GM21367 (cell line): ENCODE data around the gene PAX8.

Source experiments
- ATAC-seq: cut with Tn5 transposase; IDR thresholded peaks from one replicate; pipeline ENCODE4 v1.9.1; 2021; ENCODE audit not compliant: unreplicated experiment

PAX8 gene

DNA sequence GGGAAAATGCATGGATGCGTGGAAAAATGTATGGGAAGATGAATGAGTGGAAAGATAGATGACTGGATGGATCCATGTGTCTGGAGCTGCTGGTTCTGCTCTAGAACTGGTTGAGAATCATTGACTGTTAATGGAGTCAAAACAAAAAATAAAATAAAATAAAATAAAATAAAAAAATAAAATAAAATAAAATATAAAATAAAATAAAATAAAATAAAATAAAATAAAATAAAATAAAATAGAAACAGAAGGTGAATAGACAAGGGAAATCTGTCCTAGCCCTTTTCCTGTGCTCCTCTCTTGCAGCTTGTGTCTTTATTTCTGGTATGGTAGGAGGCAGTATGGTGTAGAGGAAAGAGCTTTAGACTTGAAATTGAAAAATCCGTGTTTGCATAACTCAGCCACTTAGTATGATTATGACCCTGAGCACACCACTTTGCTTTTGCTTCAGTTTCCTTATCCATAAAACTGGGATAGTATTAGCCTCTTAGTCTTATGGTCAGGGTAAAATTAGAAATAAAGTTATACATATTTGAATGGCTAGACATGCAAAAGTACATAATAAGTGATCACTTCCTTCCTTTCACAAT lies 54.0 kb downstream of the PAX8 start:
- no peak for ATAC-seq

DNA sequence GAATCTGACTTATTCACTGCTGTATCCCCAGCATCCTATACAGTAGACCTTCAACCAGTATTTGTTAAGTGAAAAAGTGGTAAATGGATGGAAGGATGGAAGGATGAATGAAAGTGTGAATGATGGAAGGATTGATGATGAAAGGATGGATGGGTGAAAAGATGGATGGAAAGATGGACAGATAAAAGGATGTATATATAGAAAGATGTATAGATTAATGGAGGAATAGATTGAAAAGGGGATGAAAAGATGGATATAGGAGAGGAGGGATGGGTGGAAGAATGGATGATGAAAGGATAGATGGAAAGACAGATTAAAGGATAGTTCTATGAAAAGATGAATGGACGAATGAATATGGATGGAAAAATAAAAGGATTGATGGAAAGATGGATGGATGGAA lies 54.9 kb downstream of the PAX8 start:
- ATAC-seq = no peak

DNA sequence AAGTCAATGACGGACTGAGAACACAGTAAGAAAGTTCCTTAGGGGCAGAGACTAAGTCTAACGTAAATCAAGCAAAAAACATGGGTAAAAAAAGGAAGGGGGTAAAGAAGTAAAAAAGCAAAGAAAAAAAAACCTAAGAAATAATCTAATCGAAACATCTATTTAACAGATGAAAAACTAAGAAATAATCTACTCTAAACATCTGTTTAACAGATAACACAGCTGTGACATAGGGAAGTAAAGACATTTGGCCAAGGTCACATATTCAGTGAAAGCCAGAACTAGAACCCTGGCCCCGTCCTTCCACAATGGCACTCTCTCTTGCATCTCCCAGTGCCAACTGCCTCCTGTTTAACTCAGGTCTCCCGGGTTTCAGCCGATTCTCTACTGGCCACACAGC lies 56.9 kb downstream of the PAX8 start:
- ATAC-seq = no peak

DNA sequence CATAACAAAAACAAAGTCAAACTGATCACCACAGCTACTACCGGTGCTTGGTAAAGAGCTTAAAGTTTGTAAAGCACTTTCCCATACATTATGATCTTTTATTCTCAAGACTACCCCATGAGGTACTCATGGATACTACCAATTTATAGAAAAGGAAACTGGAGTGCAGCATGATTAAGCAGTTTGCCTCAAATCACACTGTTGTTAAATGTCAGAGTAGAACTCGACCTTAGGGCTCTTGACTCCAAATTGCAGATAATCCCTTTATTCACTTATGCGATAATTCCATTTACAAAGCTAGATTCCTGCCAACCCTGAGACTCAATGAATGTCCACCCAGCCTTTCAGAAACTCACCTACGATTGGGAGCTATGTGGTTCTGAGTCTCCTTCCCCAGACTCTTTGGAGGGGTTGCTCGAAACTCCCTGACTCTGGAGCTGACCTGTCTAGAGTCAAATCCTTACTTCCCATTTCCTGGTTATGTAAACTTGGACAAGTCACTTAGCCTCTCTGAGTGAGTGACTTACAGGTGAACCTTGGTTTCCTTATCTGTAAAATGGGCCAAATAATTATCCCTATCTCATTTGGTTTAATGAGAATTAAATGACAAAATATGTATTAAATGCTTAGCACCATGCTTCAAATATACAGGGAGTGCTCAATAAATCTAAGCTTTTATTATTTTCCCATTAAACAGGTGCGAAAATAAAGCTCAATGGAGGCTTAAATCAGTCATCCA lies 57.6 kb downstream of the PAX8 start:
- no peak for ATAC-seq

DNA sequence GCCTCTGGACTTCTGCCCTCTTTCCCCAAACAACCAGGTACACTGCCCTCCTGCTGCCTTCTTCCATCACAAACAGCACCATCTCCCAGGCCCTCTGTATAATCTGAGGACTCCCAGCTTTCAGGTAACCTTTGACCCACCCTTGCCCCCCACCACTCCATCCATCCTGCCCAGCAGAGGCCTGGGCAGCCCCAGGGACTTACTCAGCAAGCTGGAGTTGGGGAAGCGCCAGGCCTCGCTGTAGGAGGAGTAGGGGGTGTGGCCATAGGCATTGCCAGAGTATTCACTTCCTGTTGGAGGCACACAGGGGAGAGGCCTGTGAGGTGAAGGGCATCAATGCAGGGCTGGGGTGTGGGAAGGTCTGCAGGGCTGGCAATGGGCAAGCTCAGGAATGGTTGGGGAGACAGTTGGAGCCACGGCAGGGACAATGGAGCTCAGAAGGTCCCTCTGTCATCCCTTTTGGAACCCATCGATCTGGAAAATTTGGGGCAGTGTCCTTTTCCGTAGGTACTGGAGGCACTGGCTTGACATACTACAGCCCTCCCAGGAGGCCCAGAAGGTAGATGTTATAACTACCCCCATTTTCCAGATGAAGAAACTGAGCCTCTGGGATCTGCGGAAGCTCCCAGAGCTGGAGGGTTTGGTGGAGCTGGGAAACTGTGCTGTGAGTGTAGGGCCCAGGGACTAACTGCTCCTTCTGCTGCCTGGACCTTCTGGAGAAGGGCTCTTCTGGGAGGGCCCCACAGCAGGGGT lies 58.7 kb downstream of the PAX8 start:
- no peak for ATAC-seq

DNA sequence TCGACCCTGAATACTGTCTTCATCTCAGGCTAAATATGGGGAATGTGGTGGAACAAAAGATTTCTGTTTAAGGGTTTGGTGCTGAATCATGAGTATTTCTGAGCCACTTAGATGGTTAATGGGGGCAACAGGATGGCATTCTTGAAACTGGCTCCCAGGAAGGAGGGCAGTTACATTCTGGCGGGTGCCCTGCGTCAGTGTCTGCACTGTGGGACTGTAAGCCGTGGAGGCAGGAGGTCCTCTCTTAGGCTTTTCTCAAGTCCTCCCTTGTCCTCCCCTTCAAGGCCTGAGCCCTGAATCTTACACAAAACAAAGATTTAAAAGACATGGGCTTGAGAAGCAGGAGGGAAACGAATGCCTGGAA lies 59.2 kb downstream of the PAX8 start:
- ATAC-seq = no peak

DNA sequence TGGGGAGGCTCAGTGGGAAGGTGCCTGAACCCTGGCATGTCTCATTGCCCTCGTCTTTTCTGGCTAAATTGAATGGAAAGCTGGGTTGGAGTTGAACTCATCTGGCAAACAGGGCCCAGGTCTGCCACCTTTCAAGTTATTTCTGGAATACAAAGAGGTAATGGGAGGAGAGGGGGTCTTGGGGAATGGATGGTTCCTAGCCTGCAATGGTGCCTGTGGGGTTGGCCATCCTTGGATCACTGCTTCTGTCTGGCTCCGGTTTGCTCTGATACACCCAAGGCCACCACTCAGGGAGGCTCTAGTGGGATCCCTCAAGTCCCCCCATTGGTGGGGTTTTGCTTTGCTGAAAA lies 59.7 kb downstream of the PAX8 start:
- ATAC-seq = no peak

DNA sequence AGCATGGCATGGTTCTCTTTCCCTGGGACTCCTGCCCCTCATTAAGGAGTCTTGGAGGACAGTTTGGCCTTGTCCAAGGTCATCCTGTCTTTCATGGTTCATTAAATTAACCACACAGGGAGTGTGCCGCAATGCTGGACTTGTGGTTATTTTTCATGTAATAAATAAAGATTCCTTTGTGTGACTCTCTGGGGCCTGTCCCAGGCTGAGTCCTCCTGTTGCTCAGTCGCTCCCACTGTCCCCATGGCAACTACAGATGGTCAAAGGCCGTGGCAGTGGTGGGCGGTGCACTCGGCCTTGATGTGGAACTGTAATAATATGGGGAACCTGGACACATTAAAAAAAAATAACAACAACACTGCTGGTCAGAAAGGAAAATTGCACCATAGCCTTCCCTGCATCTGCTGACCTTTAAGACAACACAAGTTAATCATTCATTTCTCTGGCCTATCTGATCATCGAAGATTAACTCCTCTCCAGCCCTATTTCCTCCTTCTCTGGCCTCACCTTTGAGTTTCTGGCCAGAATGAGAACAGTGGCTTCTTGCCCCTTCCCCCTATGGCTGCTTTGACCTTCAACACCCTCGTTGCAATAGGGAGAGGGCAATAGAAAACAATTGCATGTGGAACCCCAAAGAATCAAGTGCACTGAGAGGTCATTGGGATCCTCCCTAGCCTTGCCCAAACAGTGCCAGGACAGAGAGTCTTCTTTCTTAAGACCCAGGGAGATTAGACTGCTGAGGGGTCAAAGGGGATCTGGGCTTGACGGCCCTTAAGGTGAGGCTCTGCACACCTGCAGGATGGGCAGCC lies 60.2 kb downstream of the PAX8 start:
- no peak for ATAC-seq

DNA sequence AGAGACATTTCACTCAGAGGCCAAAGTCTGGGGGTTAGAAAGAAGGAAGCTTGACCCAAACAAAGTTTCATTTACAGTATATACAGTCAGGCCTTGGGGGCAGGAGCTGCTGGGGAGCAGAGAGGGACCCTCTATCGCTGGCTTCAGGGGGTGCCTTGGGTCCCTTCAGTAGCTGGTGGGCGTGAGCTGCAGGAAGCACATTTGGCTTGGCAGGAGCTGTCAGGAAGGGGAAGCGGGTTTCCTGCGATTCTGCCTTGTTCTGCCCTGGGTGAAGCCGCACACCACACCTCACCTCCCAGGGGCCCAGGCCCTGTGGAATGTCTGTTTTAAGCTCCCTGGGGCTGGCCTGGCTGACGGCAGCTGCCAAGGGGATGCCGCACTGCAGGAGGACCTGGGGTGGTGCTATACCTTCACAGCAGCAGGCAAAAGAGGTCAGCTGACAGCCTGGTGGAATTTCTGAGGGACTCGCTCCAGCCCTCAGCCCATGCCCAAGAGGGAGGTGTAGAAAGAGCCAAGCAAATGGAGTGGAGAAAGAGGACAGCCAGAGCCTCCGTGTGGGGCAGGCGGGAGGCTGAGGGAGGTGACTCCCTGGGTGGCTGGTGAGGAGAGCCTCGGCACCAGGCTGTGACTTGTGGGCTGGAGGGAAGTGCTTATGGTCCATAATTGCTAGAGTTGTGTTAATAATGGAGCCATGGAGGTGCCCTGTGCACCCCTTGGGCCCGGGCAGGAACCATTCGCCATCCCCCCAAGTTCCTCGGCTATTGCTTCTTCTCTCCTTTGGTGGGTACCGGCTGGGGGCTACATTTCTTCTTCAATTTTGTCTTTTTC lies 61.1 kb downstream of the PAX8 start:
- no peak for ATAC-seq

DNA sequence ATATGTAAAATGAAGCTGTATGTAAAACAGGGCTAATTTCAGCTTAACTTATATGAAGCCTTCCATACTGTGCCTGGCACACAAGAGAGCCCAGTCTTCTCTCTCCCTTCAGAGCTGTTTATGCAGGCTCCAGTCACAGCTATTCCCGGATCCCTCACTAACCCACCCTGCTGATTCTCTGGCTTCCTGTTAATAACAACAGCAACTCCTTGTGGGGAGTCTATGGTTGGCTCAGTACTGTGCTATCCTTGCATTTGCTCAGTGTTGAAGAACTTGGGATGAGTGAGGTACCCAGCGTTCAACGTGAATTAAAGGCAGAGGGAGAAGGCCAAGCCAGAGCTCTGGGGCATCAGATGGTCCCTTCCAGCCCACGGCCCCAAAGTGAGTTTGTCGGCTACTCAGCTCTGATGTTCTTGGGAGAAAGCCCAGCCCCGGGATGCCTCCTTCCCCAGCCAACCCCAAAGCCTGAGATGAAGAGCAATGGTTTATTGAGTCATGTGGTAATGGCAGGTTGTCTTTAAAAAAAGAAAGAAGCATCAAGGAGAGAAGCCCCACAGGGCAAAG lies 61.7 kb downstream of the PAX8 start:
- no peak for ATAC-seq

DNA sequence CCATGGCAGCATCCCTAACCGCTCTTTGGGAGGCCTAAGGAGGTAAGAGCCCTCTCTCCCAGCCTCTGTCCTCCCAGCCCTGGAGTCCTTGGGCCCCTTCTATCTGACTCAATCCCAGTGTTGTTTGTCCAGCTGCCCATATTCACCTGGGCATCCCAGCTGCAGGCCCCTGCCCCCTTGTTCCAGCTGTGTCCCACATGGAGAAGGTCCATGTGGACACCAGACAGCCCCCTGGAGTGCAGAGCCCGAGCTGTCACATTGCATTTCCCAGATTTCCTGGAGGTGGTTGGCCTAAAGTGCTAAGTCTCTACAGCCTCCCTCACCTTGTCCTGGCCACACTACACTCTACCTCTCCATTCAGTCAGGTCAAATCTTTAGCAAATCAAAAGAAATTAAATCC lies 62.4 kb downstream of the PAX8 start:
- no peak for ATAC-seq

DNA sequence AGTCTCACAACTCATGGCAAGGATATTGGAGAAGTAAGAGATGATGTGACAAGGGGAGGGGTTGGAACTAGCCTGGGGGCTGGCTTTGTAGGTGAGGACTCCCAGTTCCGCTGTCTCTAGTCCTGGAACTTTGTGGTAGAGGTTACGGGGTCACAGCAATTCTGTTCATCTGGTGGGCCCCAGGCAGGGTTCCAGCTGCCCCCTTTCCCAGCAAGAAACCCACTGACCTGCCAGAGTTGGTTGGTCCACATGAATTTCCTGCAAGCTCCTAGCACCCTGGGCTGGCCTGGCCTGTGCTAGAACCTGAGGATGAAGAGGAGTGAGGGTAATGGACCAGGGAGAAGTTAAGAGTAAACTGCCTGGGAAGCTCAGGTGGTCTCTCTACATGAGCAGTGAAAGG lies 63.7 kb downstream of the PAX8 start:
- no peak for ATAC-seq

DNA sequence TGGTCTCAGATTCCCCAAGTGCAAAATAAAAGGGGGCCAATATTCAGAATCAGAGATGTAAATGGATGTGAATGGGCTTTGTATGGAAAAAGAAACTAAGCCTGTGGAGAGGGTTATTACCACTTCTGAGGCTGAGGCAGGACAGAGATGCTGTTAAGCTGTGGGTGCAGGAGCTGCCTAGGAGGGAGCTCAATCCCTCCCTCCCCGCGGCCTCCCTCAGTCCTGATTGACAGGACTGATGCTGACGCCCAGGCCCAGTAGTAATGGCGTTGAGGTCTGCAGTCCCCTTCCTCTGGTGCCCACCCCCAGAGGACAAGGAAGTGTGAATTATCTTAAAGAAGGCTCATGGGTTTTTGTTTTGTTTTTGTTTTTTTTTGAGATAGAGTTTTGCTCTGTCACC lies 64.6 kb downstream of the PAX8 start:
- ATAC-seq = no peak

DNA sequence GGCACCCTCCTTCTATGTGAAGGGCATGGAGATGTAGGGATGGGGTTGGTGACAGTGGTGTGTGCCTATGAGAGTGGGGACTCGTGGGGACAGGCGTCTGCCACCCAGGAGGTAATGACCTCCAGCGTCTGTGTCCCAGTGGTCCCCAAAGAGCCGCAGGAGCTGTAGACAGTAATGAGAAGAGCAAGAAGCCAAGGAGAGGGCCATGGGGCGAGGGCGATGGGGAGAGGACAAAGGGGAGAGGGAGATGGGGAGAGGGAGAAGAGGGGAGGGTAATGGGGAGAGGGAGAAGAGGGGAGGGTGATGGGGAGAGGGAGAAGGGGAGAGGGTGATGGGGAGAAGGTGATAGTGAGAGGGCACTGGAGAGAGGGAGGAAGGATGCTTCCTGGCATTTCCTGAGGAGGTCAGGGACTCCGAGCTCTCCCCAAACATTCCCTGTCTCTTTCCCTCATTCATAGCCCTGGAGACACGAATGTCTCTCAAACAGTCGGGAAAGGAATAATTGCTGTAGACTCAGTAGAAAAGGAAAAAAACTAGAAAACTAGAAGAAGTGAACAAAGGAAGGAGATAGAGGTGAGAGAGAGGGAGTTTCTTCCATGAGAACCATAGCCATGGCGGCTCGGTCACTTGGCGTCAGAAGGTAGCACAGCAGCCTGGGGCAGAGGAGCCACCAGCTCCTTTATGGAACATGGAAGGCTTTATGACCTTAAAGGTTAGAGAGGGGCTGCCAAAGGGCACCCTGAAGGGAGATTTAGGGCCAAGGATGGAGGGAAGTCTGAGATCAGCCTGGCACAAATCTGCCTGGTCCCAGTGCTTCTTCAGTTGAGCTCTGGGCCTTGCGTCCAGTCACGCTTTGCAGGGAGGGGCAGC lies 65.4 kb downstream of the PAX8 start:
- no peak for ATAC-seq

DNA sequence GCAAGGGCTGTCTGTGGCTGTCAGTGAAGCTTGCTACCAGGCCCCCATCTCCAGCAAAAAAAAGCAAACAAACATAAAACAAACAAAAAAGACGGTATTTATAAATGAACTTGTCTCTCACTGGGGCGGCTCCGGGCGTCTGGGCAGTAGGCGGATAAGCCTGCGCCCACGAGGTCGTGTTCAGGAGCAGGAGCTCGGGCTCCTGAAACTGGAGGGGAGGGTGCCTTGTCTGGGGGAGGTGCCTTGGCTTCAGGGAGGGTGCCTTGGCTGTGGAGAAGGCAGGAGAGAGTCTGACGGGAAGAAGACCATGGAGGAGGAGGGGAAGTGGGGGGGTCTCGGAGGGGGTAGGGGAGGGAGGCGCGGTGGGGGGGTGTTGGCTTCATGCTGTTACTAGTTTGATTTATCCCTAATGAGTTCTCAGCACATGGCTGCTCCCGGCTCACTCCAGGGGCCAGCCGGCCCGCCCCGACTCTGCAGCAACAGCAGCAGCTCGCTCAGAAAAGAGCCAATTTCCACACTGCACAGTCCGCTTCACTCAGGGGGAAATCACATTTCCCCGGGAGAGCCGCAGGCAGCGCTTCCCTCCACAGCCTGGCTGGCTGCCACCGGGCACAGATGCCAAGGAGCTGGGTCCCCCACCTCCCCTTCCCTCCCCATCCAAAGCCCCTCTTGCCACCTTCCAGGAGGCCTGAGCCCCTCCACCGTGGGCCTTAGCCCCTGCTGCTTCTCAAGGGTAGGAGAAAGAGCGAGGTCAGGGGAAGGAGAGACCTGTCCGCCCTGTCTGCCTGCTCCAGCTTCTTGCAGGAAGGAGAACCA lies 66.3 kb downstream of the PAX8 start:
- no peak for ATAC-seq

DNA sequence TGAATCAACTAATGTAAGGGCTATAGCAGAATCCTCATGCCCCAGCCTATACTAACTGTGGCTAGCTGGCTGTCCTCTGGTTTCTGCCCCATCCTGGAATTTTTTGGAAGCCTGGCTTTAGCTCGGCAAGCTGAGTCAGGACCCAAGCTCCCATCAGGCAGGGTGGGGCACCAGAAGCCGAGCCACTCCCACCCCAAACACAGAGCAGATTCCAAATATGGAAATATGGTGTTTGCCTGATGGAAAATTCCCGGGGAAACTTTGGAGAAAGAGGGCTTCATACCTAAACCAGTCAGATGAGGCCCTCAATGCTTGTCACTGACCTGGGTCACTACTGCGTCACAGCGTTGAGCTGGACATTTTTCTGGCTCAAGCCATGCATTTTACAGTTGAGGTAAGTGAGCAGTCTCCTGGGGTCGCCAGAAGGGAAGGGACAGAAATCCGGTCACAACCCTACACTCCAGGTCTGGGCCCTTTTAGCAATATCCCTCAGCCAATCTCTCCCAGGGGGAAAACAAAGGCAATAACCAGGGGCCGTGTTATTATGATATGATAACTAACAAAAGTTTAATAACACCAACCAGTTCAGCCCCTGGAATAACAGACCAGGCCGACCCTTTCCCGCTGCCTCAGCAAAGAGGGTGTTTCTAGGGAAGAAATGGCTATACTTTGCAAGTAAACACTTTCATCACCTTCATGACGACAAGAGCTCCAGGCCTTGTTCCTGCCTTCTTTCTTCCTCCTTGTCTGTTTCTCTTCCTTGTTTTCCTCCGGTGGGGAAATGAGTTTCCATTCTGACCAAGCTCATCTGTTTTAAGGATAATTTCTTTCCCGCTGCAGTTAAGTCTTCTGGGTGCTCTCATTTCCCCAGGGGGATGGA lies 67.3 kb downstream of the PAX8 start:
- no peak for ATAC-seq

DNA sequence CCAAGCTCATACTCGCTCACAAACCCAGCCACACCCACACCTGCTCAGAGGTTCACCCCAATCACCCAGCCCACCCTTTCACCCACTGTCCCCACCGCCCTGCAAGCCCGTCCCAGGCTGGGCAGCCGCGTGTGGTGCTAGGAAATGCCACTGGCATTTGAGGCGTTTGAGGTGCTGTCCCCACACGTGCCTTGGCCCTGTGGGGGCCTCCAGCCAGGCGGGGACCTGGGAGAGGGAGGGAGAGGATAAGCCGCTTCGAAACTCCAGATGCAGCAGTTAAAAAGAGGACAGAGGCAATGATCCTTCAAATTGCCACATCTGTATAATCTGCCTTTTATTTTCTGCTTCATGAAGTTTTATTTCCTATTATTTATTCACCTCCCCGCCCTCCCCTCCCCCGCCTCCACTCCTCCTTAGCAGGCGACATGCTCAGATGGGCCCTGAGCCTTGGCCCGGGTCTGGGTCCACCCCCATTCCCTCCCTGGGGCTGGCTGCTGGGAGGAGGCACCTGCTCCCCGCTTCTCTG lies 69.0 kb downstream of the PAX8 start:
- no peak for ATAC-seq
